ENCODE results near the gene TSHZ2. TPM values are rescaled to one million over a fixed set of nuclear protein-coding genes. Genes with fewer than 3 reads are reported as not detected.

Gene TSHZ2
- total RNA-seq, 4 donors from 2014 or later: 35.6 to 83.5 (median 48.8) TPM

- DNase-seq (ENCODE audit: low spot score) (no peak), ATAC-seq (ENCODE audit: low FRiP score) (no peak)
- TF ChIP-seq, protein P1, sequence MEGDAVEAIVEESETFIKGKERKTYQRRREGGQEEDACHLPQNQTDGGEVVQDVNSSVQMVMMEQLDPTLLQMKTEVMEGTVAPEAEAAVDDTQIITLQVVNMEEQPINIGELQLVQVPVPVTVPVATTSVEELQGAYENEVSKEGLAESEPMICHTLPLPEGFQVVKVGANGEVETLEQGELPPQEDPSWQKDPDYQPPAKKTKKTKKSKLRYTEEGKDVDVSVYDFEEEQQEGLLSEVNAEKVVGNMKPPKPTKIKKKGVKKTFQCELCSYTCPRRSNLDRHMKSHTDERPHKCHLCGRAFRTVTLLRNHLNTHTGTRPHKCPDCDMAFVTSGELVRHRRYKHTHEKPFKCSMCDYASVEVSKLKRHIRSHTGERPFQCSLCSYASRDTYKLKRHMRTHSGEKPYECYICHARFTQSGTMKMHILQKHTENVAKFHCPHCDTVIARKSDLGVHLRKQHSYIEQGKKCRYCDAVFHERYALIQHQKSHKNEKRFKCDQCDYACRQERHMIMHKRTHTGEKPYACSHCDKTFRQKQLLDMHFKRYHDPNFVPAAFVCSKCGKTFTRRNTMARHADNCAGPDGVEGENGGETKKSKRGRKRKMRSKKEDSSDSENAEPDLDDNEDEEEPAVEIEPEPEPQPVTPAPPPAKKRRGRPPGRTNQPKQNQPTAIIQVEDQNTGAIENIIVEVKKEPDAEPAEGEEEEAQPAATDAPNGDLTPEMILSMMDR (IDR thresholded peaks at IDR 0.05): no peak
These were observed 467.5 kb downstream of the TSHZ2 start for GRCh38 chr20:53439616-53440015.

DNA sequence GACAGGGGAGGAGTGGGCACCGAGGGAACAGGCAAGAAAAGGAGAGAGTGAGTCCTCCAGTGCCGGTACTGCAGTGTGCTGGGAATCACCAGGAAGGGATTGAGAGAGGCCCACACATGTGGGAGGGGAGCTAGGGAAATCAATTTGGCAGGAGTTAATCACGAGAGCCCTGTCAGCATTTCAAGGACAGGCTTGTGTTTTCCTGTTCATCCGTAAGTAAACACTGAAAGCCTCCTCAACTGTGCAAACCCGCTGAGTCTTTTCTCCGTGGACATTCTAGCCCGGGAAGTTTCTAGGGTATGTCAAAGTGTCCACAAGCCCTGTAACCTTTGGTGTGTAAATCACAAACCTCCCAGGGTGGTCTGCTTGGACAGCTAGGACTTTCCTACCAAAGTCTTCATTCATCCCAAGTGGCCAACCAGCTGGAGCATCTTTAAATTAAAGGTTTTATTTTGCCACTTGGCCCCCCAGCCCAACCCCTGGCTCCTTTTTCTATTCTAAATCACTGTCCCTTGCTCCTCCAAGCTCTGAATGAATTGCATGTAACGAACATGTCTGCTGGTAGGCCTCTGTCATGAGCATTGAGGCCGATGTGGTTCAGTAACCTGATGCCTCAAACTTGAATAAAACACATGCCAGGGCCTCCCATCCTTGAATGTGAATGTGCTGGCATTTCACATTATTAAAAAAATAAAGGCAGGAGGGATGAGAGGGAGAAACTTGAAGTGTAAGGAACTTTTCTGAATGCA is 472.4 kb downstream of the TSHZ2 start:
- DNase-seq (ENCODE audit: low spot score): no peak
- no peak for ATAC-seq (ENCODE audit: low FRiP score)
- TF ChIP-seq, protein P1 (IDR thresholded peaks at IDR 0.05): no peak

DNA sequence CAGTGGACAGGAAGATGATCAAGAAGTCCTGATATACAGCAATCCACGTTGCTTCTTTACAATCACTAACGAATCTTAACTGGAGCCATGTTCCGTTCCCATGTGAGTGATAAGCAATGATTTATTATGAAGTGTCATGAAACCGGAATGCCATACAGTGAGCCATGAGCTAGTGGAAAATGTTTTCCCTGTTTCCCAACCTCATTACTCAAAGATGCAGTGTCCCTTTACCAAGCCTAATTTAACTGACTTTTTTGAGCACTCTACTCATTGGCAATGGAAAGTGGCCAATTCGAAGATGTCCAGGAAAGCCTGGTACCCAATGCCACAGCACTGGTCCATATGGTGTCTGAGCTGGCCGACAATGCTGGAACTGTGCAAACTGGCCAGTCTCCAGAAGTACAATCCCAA is 473.2 kb downstream of the TSHZ2 start:
- DNase-seq (ENCODE audit: low spot score) (no peak), ATAC-seq (ENCODE audit: low FRiP score) (no peak)
- TF ChIP-seq, protein P1 (IDR thresholded peaks at IDR 0.05): no peak

GRCh38 chr20:53445932-53446331 is 473.8 kb downstream of the TSHZ2 start:
- ATAC-seq (ENCODE audit: low FRiP score) (no peak), DNase-seq (ENCODE audit: low spot score) (no peak)
- TF ChIP-seq, protein P1 (IDR thresholded peaks at IDR 0.05): no peak

GRCh38 chr20:53447316-53447715 is 475.2 kb downstream of the TSHZ2 start:
- DNase-seq (ENCODE audit: low spot score): no peak
- TF ChIP-seq, protein P1 (IDR thresholded peaks at IDR 0.05): no peak
- ATAC-seq (ENCODE audit: low FRiP score): no peak

DNA sequence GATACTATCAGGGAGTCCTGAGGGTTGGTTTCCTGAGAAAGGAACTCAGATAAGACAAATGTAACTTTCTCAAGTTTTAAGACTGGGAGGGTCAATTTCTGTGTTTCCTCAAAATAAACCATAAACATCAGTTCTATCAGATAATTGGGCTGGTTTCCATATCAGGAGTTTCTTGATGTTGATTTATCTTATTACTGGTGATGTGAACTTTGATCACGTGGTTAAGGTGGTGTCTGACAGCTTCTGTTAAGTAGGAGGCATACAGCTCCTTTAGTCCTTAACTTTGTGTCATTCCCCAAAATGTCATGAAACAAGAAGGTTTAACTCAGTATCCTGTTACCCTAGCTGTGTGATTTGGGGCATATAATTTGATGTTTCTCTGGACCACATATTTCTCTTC is 476.3 kb downstream of the TSHZ2 start:
- DNase-seq (ENCODE audit: low spot score): no peak
- TF ChIP-seq, protein P1 (IDR thresholded peaks at IDR 0.05): no peak
- ATAC-seq (ENCODE audit: low FRiP score): no peak

DNA sequence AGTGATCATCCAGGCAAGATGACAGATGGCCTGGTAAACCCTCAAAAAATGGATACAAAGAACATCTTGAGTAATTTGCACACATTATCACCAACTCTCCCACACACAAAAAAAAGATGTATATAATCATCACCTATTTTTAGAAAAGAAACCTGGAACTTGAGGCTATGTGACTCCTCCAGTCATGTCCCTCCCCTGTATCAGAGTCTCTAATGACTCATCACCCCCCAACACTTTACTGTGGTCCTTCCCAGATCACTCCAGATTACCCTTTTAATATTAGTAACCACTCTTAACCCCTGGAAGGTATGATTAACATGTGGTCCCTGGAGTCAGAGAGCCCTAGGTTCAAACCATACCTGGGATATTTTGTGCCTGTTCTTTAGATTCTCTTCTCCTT is 476.7 kb downstream of the TSHZ2 start:
- DNase-seq (ENCODE audit: low spot score) (no peak), ATAC-seq (ENCODE audit: low FRiP score) (no peak)
- TF ChIP-seq, protein P1 (IDR thresholded peaks at IDR 0.05): no peak
